Mesenchymal stem cell (in vitro differentiated cells and primary cell): ENCODE results near the gene MTA1.

Experiments
- DNase-seq: peaks from one replicate; pipeline ENCODE4 v3.0.0-alpha.2; 2013
- H2AFZ ChIP-seq: one replicate; pipeline ENCODE4 v1.6.1; 2013; ENCODE audit warnings: low read depth, mild to moderate bottlenecking, control low read depth, inconsistent platforms, low read length, moderate library complexity
- H2AK5ac ChIP-seq: 2 replicates; pipeline ENCODE4 v1.6.1; 2013; ENCODE audit warnings: low read length, moderate library complexity, mild to moderate bottlenecking, inconsistent platforms; ENCODE audit not compliant: severe bottlenecking
- H2BK120ac ChIP-seq: one replicate; pipeline ENCODE4 v1.6.1; 2013; ENCODE audit warnings: low read depth, mild to moderate bottlenecking, inconsistent platforms, low read length, moderate library complexity
- H2BK12ac ChIP-seq, 2 experiments: one replicate each; pipeline ENCODE4 v1.6.1; 2013; ENCODE audit warnings: inconsistent platforms in 2 of 2, low read length in 2 of 2, mild to moderate bottlenecking in 2 of 2, moderate library complexity in 2 of 2, control low read depth in 1 of 2
- H2BK15ac ChIP-seq: one replicate; pipeline ENCODE4 v1.6.1; 2013; ENCODE audit warnings: mild to moderate bottlenecking, low read depth, inconsistent platforms; ENCODE audit not compliant: poor library complexity, severe bottlenecking
- H2BK5ac ChIP-seq: 2 replicates; pipeline ENCODE4 v1.6.1; 2013; ENCODE audit warnings: low read depth, mild to moderate bottlenecking, low read length, control low read depth, inconsistent platforms; ENCODE audit not compliant: poor library complexity, severe bottlenecking
- H3K14ac ChIP-seq, 2 experiments: one replicate each; pipeline ENCODE4 v1.6.1; 2013; ENCODE audit warnings: inconsistent platforms in 2 of 2, low read length in 2 of 2, control low read depth in 1 of 2, mild to moderate bottlenecking in 1 of 2, moderate library complexity in 1 of 2
- H3K18ac ChIP-seq, 2 experiments: one replicate each; pipeline ENCODE4 v1.6.1; 2013; ENCODE audit warnings: inconsistent platforms in 2 of 2, low read length in 2 of 2, control low read depth in 1 of 2, low read depth in 1 of 2, mild to moderate bottlenecking in 1 of 2
- H3K23ac ChIP-seq, 2 experiments: one replicate each; pipeline ENCODE4 v1.6.1; 2013; ENCODE audit warnings: inconsistent platforms in 2 of 2, low read length in 2 of 2, mild to moderate bottlenecking in 2 of 2, moderate library complexity in 2 of 2, control low read depth in 1 of 2
- H3K27ac ChIP-seq: 2 replicates; pipeline ENCODE4 v1.5.1; 2013; ENCODE audit warnings: mild to moderate bottlenecking, moderate library complexity, low read length, control low read depth, inconsistent platforms; ENCODE audit not compliant: poor library complexity, severe bottlenecking
- H3K27me3 ChIP-seq, 2 experiments: 2 replicates each; pipeline versions ENCODE4 v1.6.1 to v1.7.0; 2013; ENCODE audit warnings: low read length in 2 of 2, mild to moderate bottlenecking in 2 of 2, moderate library complexity in 2 of 2, control low read depth in 1 of 2, inconsistent platforms in 1 of 2; ENCODE audit not compliant: control insufficient read depth in 1 of 2, insufficient read depth in 1 of 2
- H3K36me3 ChIP-seq, 2 experiments: 2 replicates each; pipeline versions ENCODE4 v1.6.1 to v1.7.0; 2013; ENCODE audit warnings: low read length in 2 of 2, control low read depth in 1 of 2, inconsistent platforms in 1 of 2, low read depth in 1 of 2, mild to moderate bottlenecking in 1 of 2; ENCODE audit not compliant: insufficient read depth in 2 of 2, control insufficient read depth in 1 of 2
- H3K4ac ChIP-seq, 2 experiments: one replicate each; pipeline ENCODE4 v1.6.1; 2013; ENCODE audit warnings: inconsistent platforms in 2 of 2, low read length in 2 of 2, mild to moderate bottlenecking in 2 of 2, moderate library complexity in 2 of 2, control low read depth in 1 of 2, low read depth in 1 of 2
- H3K4me1 ChIP-seq: 2 replicates; pipeline ENCODE4 v1.6.1; 2013; ENCODE audit warnings: low read depth, low read length, control low read depth; ENCODE audit not compliant: control insufficient read depth, insufficient read depth
- H3K4me2 ChIP-seq: 2 replicates; pipeline ENCODE4 v1.6.1; 2013; ENCODE audit warnings: low read length, mild to moderate bottlenecking, inconsistent platforms; ENCODE audit not compliant: poor library complexity, severe bottlenecking
- H3K4me3 ChIP-seq, 2 experiments: 2 replicates each; pipeline versions ENCODE4 v1.5.1 to v1.7.0; 2013; ENCODE audit warnings: low read length in 2 of 2, mild to moderate bottlenecking in 2 of 2, control low read depth in 1 of 2, low read depth in 1 of 2; ENCODE audit not compliant: insufficient read depth in 1 of 2
- H3K79me1 ChIP-seq: replicated peaks from 2 replicates; pipeline ENCODE4 v1.6.1; 2013; ENCODE audit warnings: mild to moderate bottlenecking, control low read depth, low read length, inconsistent platforms; ENCODE audit not compliant: poor library complexity, severe bottlenecking
- H3K9ac ChIP-seq: 2 replicates; pipeline ENCODE4 v1.7.0; 2013; ENCODE audit warnings: mild to moderate bottlenecking, low read length, moderate library complexity
- H3K9me3 ChIP-seq: 2 replicates; pipeline ENCODE4 v1.7.0; 2013; ENCODE audit warnings: mild to moderate bottlenecking, low read length; ENCODE audit not compliant: control insufficient read depth
- H4K8ac ChIP-seq: one replicate; pipeline ENCODE4 v1.6.1; 2013; ENCODE audit warnings: inconsistent platforms, mild to moderate bottlenecking, low read length, moderate library complexity
- H4K91ac ChIP-seq: one replicate; pipeline ENCODE4 v1.6.1; 2013; ENCODE audit warnings: mild to moderate bottlenecking, low read length, inconsistent platforms
- WGBS: methylation state at CpG from one replicate; pipeline ENCODE4 v1.1.7; 2013; ENCODE audit warnings: mixed read lengths; 5-methylcytosine and 5-hydroxymethylcytosine counted together

MTA1 gene

DNA sequence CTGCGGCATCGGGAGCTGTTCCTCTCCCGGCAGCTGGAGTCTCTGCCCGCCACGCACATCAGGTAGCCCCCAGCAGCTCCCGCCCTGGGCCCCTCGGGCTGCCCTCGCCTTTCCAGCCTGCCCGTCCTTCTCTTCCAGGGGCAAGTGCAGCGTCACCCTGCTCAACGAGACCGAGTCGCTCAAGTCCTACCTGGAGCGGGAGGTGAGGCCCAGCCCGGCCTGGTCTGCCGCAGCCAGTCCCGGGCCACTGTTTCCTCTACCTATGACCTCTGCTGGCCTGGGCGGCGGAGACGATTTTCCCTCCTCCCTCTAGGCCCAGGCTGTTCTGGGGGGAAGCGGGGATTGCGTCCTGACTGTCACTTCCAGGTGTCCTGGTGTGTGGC is 30.5 kb downstream of the MTA1 start:
- H3K18ac ChIP-seq, result no peak overlapping the region
- H2AK5ac ChIP-seq, result no peak overlapping the region
- no peak overlapping the region for H3K14ac ChIP-seq
- no peak overlapping the region for H4K91ac ChIP-seq
- no peak overlapping the region for H2AFZ ChIP-seq
- no peaks in the 10 kb centered on the region for H3K9me3 ChIP-seq
- no peak overlapping the region for H3K4me2 ChIP-seq
- no peak overlapping the region for H3K9ac ChIP-seq
- H4K8ac ChIP-seq, result no peak overlapping the region
- H3K27ac ChIP-seq, result no peak overlapping the region
- H2BK15ac ChIP-seq, result no peak overlapping the region
- no peak overlapping the region for H3K23ac ChIP-seq
- H3K79me1 ChIP-seq, result peaks cover 57% of the 10 kb centered on the region
- WGBS, result 90% methylated on average over 22 of the region's 22 CpGs
- no peak overlapping the region for H2BK120ac ChIP-seq
- H3K4me1 ChIP-seq, result peaks cover 18% of the 10 kb centered on the region
- H2BK5ac ChIP-seq, result no peak overlapping the region
- no peak overlapping the region for H3K4ac ChIP-seq
- no peak for DNase-seq
- no peaks in the 10 kb centered on the region for H3K27me3 ChIP-seq
- peaks cover 44 to 97% of the 10 kb centered on the region in 2 experiments for H3K36me3 ChIP-seq
- no peak overlapping the region for H2BK12ac ChIP-seq
- no peak overlapping the region for H3K4me3 ChIP-seq

DNA sequence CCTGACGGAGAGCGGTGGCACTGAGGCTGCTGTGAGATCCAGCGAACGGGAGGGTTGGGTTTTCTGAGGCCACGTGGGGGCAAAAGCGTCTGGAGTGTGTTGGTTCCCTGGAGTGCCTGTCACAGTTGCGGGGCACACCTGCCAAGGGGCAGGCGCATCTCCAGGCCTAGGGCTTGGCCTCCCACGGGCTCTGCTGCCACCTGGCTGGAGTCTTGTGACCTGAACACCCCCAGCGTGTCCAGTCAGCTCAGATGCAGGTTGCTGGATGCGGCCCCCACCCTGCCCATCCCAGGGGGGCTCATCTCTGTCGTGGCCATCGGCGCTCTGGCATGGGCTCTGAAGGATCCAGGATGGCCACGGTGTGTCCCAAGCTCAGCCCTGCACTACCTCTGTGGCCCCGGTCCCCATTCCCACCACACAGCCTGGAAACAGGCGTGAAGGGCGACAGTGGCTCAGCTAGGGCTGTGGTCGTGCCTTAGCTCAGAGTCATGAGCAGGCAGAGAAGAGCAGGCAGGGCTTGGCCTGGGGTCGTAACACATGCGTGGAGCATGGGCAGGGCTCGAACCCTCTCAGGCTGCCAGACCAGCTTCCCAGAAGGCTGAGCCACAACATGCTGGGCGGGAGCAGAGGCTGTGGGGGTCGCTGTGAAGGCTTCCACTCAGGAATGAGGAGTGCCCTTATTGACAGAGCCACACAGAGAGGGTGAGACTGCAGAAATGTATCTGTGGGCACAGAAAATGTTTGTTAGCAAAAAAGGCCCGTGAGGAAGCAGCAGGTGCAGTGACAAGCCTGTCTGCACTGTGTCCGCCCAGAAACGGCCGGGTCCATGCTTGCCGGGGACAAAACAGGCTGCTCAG is 31.5 kb downstream of the MTA1 start:
- H3K27me3 ChIP-seq, result no peaks in the 10 kb centered on the region
- WGBS, result 93% methylated on average over 29 of the region's 29 CpGs
- H2BK15ac ChIP-seq, result no peak overlapping the region

GRCh38 chr14:105452963-105453362 is 33.3 kb downstream of the MTA1 start:
- Histone ChIP-seq H2AFZ (no peak overlapping the region), H4K8ac (no peak overlapping the region), H3K23ac (no peak overlapping the region), H3K36me3 (peaks cover 57 to 97% of the 10 kb centered on the region in 2 experiments), H2BK5ac (no peak overlapping the region), H2BK12ac (no peak overlapping the region), H3K9ac (no peak overlapping the region), H2BK120ac (no peak overlapping the region), H3K79me1 (peaks cover 48% of the 10 kb centered on the region), H3K4me1 (peaks cover 7% of the 10 kb centered on the region), H3K4ac (no peak overlapping the region), H3K4me2 (no peak overlapping the region), H4K91ac (no peak overlapping the region), H3K18ac (no peak overlapping the region), H2BK15ac (no peak overlapping the region), H3K27me3 (no peaks in the 10 kb centered on the region), H3K9me3 (no peaks in the 10 kb centered on the region), H2AK5ac (no peak overlapping the region), H3K27ac (no peak overlapping the region), H3K4me3 (no peak overlapping the region), H3K14ac (no peak overlapping the region)
- DNase-seq, result no peak
- WGBS, result 88% methylated on average over 12 of the region's 14 CpGs

More for the DNA sequence above, 31.5 kb downstream of the MTA1 start:
- H3K27ac ChIP-seq, result no peak overlapping the region
- H3K4ac ChIP-seq, result no peak overlapping the region
- H3K23ac ChIP-seq, result no peak overlapping the region
- peaks cover 18% of the 10 kb centered on the region for H3K4me1 ChIP-seq
- H2BK5ac ChIP-seq, result no peak overlapping the region
- H4K8ac ChIP-seq, result no peak overlapping the region
- no peak overlapping the region for H2BK12ac ChIP-seq
- H3K9ac ChIP-seq, result no peak overlapping the region
- H2AK5ac ChIP-seq, result no peak overlapping the region
- no peak overlapping the region for H3K4me2 ChIP-seq
- peaks cover 53 to 97% of the 10 kb centered on the region in 2 experiments for H3K36me3 ChIP-seq
- no peak overlapping the region for H3K18ac ChIP-seq
- no peaks in the 10 kb centered on the region for H3K9me3 ChIP-seq
- no peak for DNase-seq
- no peak overlapping the region for H3K4me3 ChIP-seq
- no peak overlapping the region for H3K14ac ChIP-seq
- no peak overlapping the region for H2AFZ ChIP-seq
- H2BK120ac ChIP-seq, result no peak overlapping the region
- H3K79me1 ChIP-seq, result peaks cover 54% of the 10 kb centered on the region
- no peak overlapping the region for H4K91ac ChIP-seq

DNA sequence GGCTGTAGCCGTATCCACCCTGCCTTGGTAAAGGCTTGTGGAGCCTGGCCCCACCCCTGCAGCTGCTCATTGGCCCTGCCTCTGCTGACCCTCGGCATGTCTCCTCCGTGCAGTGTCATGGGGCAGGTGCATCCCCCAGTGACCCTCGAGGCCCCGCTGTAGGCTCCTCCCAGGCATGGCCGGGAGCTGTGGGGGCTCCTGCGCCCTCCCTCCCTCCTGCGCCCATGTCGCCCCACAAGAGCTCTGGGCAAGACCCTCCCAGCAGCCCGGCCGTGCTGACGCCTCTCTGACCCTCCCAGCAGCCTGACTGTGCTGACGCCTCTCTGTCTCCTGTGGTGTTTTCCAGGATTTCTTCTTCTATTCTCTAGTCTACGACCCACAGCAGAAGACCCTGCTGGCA is 34.2 kb downstream of the MTA1 start:
- no peak overlapping the region for H2BK120ac ChIP-seq
- no peak overlapping the region for H4K91ac ChIP-seq
- no peaks in the 10 kb centered on the region for H3K9me3 ChIP-seq
- H3K9ac ChIP-seq, result no peak overlapping the region
- H3K79me1 ChIP-seq, result peaks cover 49% of the 10 kb centered on the region
- H2BK5ac ChIP-seq, result no peak overlapping the region
- no peak overlapping the region for H2BK12ac ChIP-seq
- 93% methylated on average over 14 of the region's 14 CpGs for WGBS
- H2BK15ac ChIP-seq, result no peak overlapping the region
- no peaks in the 10 kb centered on the region for H3K27me3 ChIP-seq
- H3K14ac ChIP-seq, result no peak overlapping the region
- H3K23ac ChIP-seq, result no peak overlapping the region
- H3K4me1 ChIP-seq, result peaks cover 2% of the 10 kb centered on the region
- no peak overlapping the region for H3K27ac ChIP-seq
- no peak overlapping the region for H3K18ac ChIP-seq
- no peak for DNase-seq
- peaks cover 62 to 97% of the 10 kb centered on the region in 2 experiments for H3K36me3 ChIP-seq
- H4K8ac ChIP-seq, result no peak overlapping the region
- no peak overlapping the region for H3K4ac ChIP-seq
- no peak overlapping the region for H2AFZ ChIP-seq
- no peak overlapping the region for H2AK5ac ChIP-seq
- no peak overlapping the region for H3K4me3 ChIP-seq
- no peak overlapping the region for H3K4me2 ChIP-seq
